A673 (cell line): ENCODE measurements around the gene MYO1F. TPM values are rescaled to one million over a fixed set of nuclear protein-coding genes. Genes with fewer than 3 reads are reported as not detected.

Source experiments
- BruUV-seq: library from RNA; stranded (reverse); fragments of 400-500 nt; replicated peaks from 2 replicates; lab custom pipeline; 2021; lab: Mats Ljungman, UMichigan
- CTCF ChIA-PET: fragments of 300-600 bp; sonication (Branson Sonifier 250); formaldehyde crosslinking; loops from one replicate; lab custom pipeline; 2022; ENCODE audit warnings: antibody characterized with exemption; lab: Charles Lee
- POLR2A ChIA-PET: fragments of 300-600 bp; sonication (Branson Sonifier 250); formaldehyde crosslinking; loops from one replicate; lab custom pipeline; 2022; ENCODE audit warnings: antibody characterized with exemption; ENCODE audit not compliant: low non-redundant PET; lab: Charles Lee
- DNase-seq: peaks from one replicate; pipeline ENCODE4 v3.0.0-alpha.2; 2015; ENCODE audit warnings: low spot score
- H3K27ac ChIP-seq: fragments of 200-600 bp; sonication (generic); 2 replicates; pipeline ENCODE4 v1.5.1; 2016; ENCODE audit warnings: mixed run types, low read depth, mild to moderate bottlenecking, mixed read lengths, antibody characterized with exemption, low read length; ENCODE audit not compliant: poor library complexity, severe bottlenecking
- H3K27me3 ChIP-seq: fragments of 200-600 bp; sonication (generic); replicated peaks from 2 replicates; pipeline ENCODE4 v1.6.1; 2017; ENCODE audit warnings: mixed run types, low read depth, mild to moderate bottlenecking, mixed read lengths, antibody characterized with exemption, low read length; ENCODE audit not compliant: insufficient read depth, poor library complexity
- H3K36me3 ChIP-seq: fragments of 200-600 bp; sonication (generic); 2 replicates; pipeline ENCODE4 v1.6.1; 2016; ENCODE audit warnings: mixed run types, mild to moderate bottlenecking, mixed read lengths, antibody characterized with exemption, low read length; ENCODE audit not compliant: insufficient read depth, poor library complexity, severe bottlenecking
- H3K4me1 ChIP-seq: fragments of 200-600 bp; sonication (generic); 2 replicates; pipeline ENCODE4 v1.6.1; 2017; ENCODE audit warnings: mixed run types, mild to moderate bottlenecking, mixed read lengths, antibody characterized with exemption, low read length; ENCODE audit not compliant: insufficient read depth, poor library complexity, severe bottlenecking
- H3K4me3 ChIP-seq: fragments of 200-600 bp; sonication (generic); 2 replicates; pipeline ENCODE4 v1.5.1; 2016; ENCODE audit warnings: low read depth, mixed run types, mild to moderate bottlenecking, mixed read lengths, low read length; ENCODE audit not compliant: poor library complexity, severe bottlenecking
- H3K9me3 ChIP-seq: fragments of 200-600 bp; sonication (generic); 2 replicates; pipeline ENCODE4 v1.6.1; 2016; ENCODE audit warnings: mixed run types, low read depth, mild to moderate bottlenecking, mixed read lengths, antibody characterized with exemption, low read length; ENCODE audit not compliant: poor library complexity, severe bottlenecking
- EZH2 ChIP-seq: fragments of 200-600 bp; sonication (generic); IDR thresholded peaks from 2 replicates; pipeline ENCODE4 v1.6.1; 2017; ENCODE audit warnings: borderline replicate concordance, low read depth, mild to moderate bottlenecking, mixed read lengths, antibody characterized with exemption, low read length; ENCODE audit not compliant: poor library complexity, severe bottlenecking
- intact Hi-C: fragments of 100-400 bp; cut with micrococcal nuclease; formaldehyde crosslinking; loops from one replicate; pipeline ENCODE4 v1.10.0; 2022; ENCODE audit not compliant: unreplicated experiment
- total RNA-seq: library from RNA; stranded (reverse); gene quantifications from 2 replicates; pipeline ENCODE4 v1.2.3, GENCODE V29; 2021
- TF ChIP-seq, protein P1 (sequence below): fragments of 300-800, 200-600 bp; sonication (generic); conservative IDR thresholded peaks from 2 replicates; pipeline ENCODE4 v1.5.1; 2017; ENCODE audit warnings: low read depth, mild to moderate bottlenecking, antibody characterized with exemption, low read length, moderate library complexity, mixed read lengths

MYO1F gene
- total RNA-seq, 1 experiment from 2014 or later: 0.26 TPM

DNA sequence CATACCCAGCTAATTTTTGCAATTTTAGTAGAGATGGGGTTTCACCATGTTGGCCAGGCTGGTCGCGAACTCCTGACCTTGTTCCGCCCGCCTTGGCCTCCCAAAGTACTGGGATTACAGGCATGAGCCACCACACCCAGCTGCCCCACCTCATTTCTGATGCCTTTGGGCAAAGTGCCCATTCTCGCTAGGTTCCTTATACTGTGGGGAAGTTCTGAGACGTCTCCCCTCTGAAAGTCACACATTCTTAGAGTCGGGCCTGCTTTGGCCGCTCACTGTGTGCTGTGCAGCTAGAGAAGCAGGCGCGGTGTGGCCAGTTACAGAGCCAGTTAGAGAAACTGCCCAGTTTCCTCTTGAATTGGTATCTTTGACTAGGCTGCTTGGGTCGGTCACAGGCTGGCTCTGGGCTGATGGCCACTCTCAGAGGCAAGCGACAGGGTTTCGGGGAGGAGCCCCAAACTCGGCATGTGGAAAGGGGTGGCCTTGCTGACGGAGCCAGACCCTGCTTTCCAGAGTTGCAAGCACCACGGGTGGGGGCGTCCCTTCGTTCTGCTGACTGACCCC lies 92.8 kb downstream of the MYO1F start:
- H3K27ac ChIP-seq: no peak overlapping the region
- no peak overlapping the region for H3K4me3 ChIP-seq
- DNase-seq: no peak
- TF ChIP-seq EZH2: no peak
- TF ChIP-seq, protein P1, sequence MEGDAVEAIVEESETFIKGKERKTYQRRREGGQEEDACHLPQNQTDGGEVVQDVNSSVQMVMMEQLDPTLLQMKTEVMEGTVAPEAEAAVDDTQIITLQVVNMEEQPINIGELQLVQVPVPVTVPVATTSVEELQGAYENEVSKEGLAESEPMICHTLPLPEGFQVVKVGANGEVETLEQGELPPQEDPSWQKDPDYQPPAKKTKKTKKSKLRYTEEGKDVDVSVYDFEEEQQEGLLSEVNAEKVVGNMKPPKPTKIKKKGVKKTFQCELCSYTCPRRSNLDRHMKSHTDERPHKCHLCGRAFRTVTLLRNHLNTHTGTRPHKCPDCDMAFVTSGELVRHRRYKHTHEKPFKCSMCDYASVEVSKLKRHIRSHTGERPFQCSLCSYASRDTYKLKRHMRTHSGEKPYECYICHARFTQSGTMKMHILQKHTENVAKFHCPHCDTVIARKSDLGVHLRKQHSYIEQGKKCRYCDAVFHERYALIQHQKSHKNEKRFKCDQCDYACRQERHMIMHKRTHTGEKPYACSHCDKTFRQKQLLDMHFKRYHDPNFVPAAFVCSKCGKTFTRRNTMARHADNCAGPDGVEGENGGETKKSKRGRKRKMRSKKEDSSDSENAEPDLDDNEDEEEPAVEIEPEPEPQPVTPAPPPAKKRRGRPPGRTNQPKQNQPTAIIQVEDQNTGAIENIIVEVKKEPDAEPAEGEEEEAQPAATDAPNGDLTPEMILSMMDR: no peak
- H3K9me3 ChIP-seq: no peaks in the 10 kb centered on the region
- H3K4me1 ChIP-seq: no peaks in the 10 kb centered on the region
- ChIA-PET POLR2A (no interaction called here), CTCF (no interaction called here)
- H3K27me3 ChIP-seq: no peaks in the 10 kb centered on the region
- intact Hi-C loops: no loop called here
- H3K36me3 ChIP-seq: peaks cover 82% of the 10 kb centered on the region
- BruUV-seq: no TSS peak

DNA sequence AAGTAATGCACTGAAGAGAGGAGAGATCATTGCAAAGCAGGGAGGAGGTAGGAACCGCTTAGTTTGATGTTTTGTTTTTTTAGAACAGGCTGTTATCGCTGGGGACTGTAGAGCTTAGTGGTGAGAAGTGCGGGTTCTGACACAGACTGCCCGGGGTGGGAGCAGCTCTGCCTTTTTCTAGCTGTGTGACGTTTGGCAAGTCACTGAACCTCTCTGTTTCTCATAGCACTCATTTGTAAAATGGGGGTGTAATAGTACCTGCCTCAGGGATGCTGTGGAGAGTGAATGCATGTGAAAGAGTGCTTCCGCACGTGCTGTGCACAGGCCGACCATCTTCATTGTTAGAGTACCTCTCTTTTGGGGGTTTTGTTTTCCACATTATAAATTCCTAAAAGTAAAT lies 94.1 kb downstream of the MYO1F start:
- POLR2A ChIA-PET: no interaction called here
- no TSS peak for BruUV-seq
- CTCF ChIA-PET: no interaction called here

DNA sequence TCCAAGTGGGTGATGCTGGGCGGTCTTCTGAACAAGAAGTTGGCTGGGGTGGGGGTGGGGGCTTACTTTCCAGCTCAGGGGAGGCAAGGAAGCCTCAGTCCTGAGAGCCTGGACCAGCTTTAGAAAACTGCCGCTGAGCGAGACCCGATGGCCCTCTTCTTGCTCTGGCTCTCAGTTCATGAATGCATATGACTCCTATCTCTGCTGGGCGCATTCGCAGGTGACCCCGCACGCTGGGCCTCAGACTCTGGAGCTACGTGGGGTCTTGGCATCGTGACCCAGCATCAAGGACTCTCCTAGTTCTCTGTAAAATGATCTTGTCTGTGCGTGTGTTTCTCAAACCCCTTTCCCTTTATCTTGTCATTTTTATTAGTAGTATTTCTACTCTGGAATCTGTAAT lies 94.5 kb downstream of the MYO1F start:
- no peaks in the 10 kb centered on the region for H3K9me3 ChIP-seq
- TF ChIP-seq, protein P1: no peak
- TF ChIP-seq EZH2: no peak
- intact Hi-C loops: no loop called here
- no peak overlapping the region for H3K27ac ChIP-seq
- ChIA-PET POLR2A (no interaction called here), CTCF (no interaction called here)
- no peak overlapping the region for H3K4me3 ChIP-seq
- peaks cover 81% of the 10 kb centered on the region for H3K36me3 ChIP-seq
- DNase-seq: no peak
- no peaks in the 10 kb centered on the region for H3K4me1 ChIP-seq
- no TSS peak for BruUV-seq
- no peaks in the 10 kb centered on the region for H3K27me3 ChIP-seq

More for the DNA sequence above, 94.1 kb downstream of the MYO1F start:
- Histone ChIP-seq H3K4me1 (no peaks in the 10 kb centered on the region), H3K9me3 (no peaks in the 10 kb centered on the region), H3K27ac (no peak overlapping the region), H3K36me3 (peaks cover 81% of the 10 kb centered on the region), H3K27me3 (no peaks in the 10 kb centered on the region), H3K4me3 (no peak overlapping the region)
- TF ChIP-seq, protein P1: no peak
- no peak for TF ChIP-seq EZH2
- intact Hi-C loops: no loop called here
- no peak for DNase-seq
